Ovary (tissue), 3 donors: Measurements from ENCODE around the gene RGS6.

Source experiments
- EP300 ChIP-seq: sonication (generic); formaldehyde crosslinking; IDR thresholded peaks from one replicate; pipeline ENCODE4 v1.6.1; 2017; ENCODE audit warnings: antibody characterized with exemption
- POLR2A ChIP-seq: fragments of 450-650 bp; IDR thresholded peaks from one replicate; pipeline ENCODE4 v1.6.1; 2017; ENCODE audit warnings: antibody characterized with exemption, mild to moderate bottlenecking, moderate library complexity
- TF ChIP-seq, protein P1 (sequence below), 3 donors: fragments of 450-650 bp in 2 of 3; fragments of 200-600 bp in 1 of 3; IDR thresholded peaks; one replicate each; pipeline versions ENCODE4 v1.5.1 to v1.8.0; 2016 to 2022; ENCODE audit warnings: antibody characterized with exemption in 3 of 3, mild to moderate bottlenecking in 1 of 3
- donor health status: DM: no; HTN: no; CAD: no.

- TF ChIP-seq, protein P1, sequence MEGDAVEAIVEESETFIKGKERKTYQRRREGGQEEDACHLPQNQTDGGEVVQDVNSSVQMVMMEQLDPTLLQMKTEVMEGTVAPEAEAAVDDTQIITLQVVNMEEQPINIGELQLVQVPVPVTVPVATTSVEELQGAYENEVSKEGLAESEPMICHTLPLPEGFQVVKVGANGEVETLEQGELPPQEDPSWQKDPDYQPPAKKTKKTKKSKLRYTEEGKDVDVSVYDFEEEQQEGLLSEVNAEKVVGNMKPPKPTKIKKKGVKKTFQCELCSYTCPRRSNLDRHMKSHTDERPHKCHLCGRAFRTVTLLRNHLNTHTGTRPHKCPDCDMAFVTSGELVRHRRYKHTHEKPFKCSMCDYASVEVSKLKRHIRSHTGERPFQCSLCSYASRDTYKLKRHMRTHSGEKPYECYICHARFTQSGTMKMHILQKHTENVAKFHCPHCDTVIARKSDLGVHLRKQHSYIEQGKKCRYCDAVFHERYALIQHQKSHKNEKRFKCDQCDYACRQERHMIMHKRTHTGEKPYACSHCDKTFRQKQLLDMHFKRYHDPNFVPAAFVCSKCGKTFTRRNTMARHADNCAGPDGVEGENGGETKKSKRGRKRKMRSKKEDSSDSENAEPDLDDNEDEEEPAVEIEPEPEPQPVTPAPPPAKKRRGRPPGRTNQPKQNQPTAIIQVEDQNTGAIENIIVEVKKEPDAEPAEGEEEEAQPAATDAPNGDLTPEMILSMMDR (IDR thresholded peaks at IDR 0.05), result no peak
- TF ChIP-seq POLR2A (no peak), EP300 (no peak)
Measured at GRCh38 chr14:72444701-72445100, 512.5 kb downstream of the RGS6 start.
